H9 (cell line): ENCODE data around the gene SST. TPM values are rescaled to one million over a fixed set of nuclear protein-coding genes. Genes with fewer than 3 reads are reported as not detected.

Experiments
- DNase-seq: peaks from one replicate; pipeline ENCODE4 v3.0.0-alpha.2; 2017
- H2AFZ ChIP-seq: one replicate; pipeline ENCODE4 v1.6.1; 2013; ENCODE audit warnings: mild to moderate bottlenecking, low read length, control low read depth, moderate library complexity
- H2AK5ac ChIP-seq: 2 replicates; pipeline ENCODE4 v1.6.1; 2013; ENCODE audit warnings: low read length, control low read depth, mixed read lengths; ENCODE audit not compliant: insufficient read length
- H2BK120ac ChIP-seq: one replicate; pipeline ENCODE4 v1.6.1; 2013; ENCODE audit warnings: low read depth, mild to moderate bottlenecking, low read length, control low read depth, inconsistent platforms; ENCODE audit not compliant: poor library complexity, severe bottlenecking
- H2BK12ac ChIP-seq: 2 replicates; pipeline ENCODE4 v1.6.1; 2013; ENCODE audit warnings: low read length, control low read depth, mixed read lengths, low read depth; ENCODE audit not compliant: insufficient read length
- H2BK15ac ChIP-seq: 2 replicates; pipeline ENCODE4 v1.6.1; 2013; ENCODE audit warnings: low read depth, low read length, control low read depth
- H2BK20ac ChIP-seq: one replicate; pipeline ENCODE4 v1.6.1; 2013; ENCODE audit warnings: low read depth, mild to moderate bottlenecking, low read length, control low read depth, inconsistent platforms; ENCODE audit not compliant: poor library complexity, severe bottlenecking
- H2BK5ac ChIP-seq: 2 replicates; pipeline ENCODE4 v1.6.1; 2013; ENCODE audit warnings: low read length, control low read depth, mixed read lengths; ENCODE audit not compliant: insufficient read length
- H3K14ac ChIP-seq: 2 replicates; pipeline ENCODE4 v1.6.1; 2013; ENCODE audit warnings: low read length, control low read depth; ENCODE audit not compliant: insufficient read depth
- H3K18ac ChIP-seq: 2 replicates; pipeline ENCODE4 v1.6.1; 2013; ENCODE audit warnings: low read depth, mild to moderate bottlenecking, mixed read lengths, low read length, control low read depth; ENCODE audit not compliant: insufficient read length
- H3K23ac ChIP-seq: 2 replicates; pipeline ENCODE4 v1.6.1; 2013; ENCODE audit warnings: low read length, control low read depth, mixed read lengths, low read depth; ENCODE audit not compliant: insufficient read length
- H3K23me2 ChIP-seq: 2 replicates; pipeline ENCODE4 v1.6.1; 2013; ENCODE audit warnings: low read depth, mild to moderate bottlenecking, mixed read lengths, low read length, control low read depth; ENCODE audit not compliant: insufficient read length, poor library complexity, severe bottlenecking
- H3K27ac ChIP-seq: 2 replicates; pipeline ENCODE4 v1.5.1; 2013; ENCODE audit warnings: low read length, control low read depth, mixed read lengths, low read depth; ENCODE audit not compliant: insufficient read length
- H3K27me3 ChIP-seq: 2 replicates; pipeline ENCODE4 v1.6.1; 2013; ENCODE audit warnings: low read length, control low read depth, inconsistent platforms; ENCODE audit not compliant: insufficient read depth
- H3K4ac ChIP-seq: 2 replicates; pipeline ENCODE4 v1.6.1; 2013; ENCODE audit warnings: low read depth, mild to moderate bottlenecking, control low read depth, inconsistent platforms, low read length, moderate library complexity
- H3K4me1 ChIP-seq: 2 replicates; pipeline ENCODE4 v1.6.1; 2013; ENCODE audit warnings: low read length, control low read depth, inconsistent platforms; ENCODE audit not compliant: insufficient read depth
- H3K4me2 ChIP-seq: 2 replicates; pipeline ENCODE4 v1.6.1; 2013; ENCODE audit warnings: low read length, control low read depth, mixed read lengths; ENCODE audit not compliant: insufficient read length, insufficient read depth
- H3K56ac ChIP-seq: 2 replicates; pipeline ENCODE4 v1.6.1; 2013; ENCODE audit warnings: low read depth, mild to moderate bottlenecking, mixed read lengths, low read length, control low read depth; ENCODE audit not compliant: insufficient read length
- H3K79me1 ChIP-seq: 2 replicates; pipeline ENCODE4 v1.6.1; 2013; ENCODE audit warnings: low read depth, mild to moderate bottlenecking, moderate library complexity, low read length, control low read depth, inconsistent platforms; ENCODE audit not compliant: insufficient read depth, poor library complexity, severe bottlenecking
- H3K79me2 ChIP-seq: 2 replicates; pipeline ENCODE4 v1.6.1; 2013; ENCODE audit warnings: low read length, control low read depth, inconsistent platforms; ENCODE audit not compliant: insufficient read depth
- H3K9ac ChIP-seq: 2 replicates; pipeline ENCODE4 v1.6.1; 2013; ENCODE audit warnings: low read length, control low read depth, mixed read lengths; ENCODE audit not compliant: insufficient read length; ENCODE audit errors: extremely low read depth
- H3K9me3 ChIP-seq: one replicate; pipeline ENCODE4 v1.6.1; 2013; ENCODE audit warnings: low read depth, low read length, inconsistent platforms; ENCODE audit not compliant: control insufficient read depth
- H3T11ph ChIP-seq: one replicate; pipeline ENCODE4 v1.6.1; 2013; ENCODE audit warnings: mild to moderate bottlenecking, low read length, control low read depth, inconsistent platforms
- H4K20me1 ChIP-seq: one replicate; pipeline ENCODE4 v1.6.1; 2013; ENCODE audit not compliant: control insufficient read depth, insufficient read length, insufficient read depth
- H4K5ac ChIP-seq: 2 replicates; pipeline ENCODE4 v1.6.1; 2013; ENCODE audit warnings: low read depth, mild to moderate bottlenecking, mixed read lengths, low read length, control low read depth; ENCODE audit not compliant: insufficient read length
- H4K8ac ChIP-seq: replicated peaks from 2 replicates; pipeline ENCODE4 v1.6.1; 2013; ENCODE audit warnings: low read length, control low read depth, mixed read lengths, low read depth; ENCODE audit not compliant: insufficient read length
- H4K91ac ChIP-seq: 2 replicates; pipeline ENCODE4 v1.6.1; 2013; ENCODE audit warnings: low read depth, mild to moderate bottlenecking, moderate library complexity, mixed read lengths, low read length, control low read depth; ENCODE audit not compliant: insufficient read length
- H3K27ac Mint-ChIP-seq, 3 experiments: 2 replicates in 2 of 3; 3 replicates in 1 of 3; pipeline ENCODE4 v1.8.0; 2020 to 2021; ENCODE audit warnings: mixed read lengths in 3 of 3, mild to moderate bottlenecking in 1 of 3, moderate library complexity in 1 of 3
- H3K27me3 Mint-ChIP-seq: 2 replicates; pipeline ENCODE4 v1.8.0; 2021; ENCODE audit warnings: low read depth, mild to moderate bottlenecking, moderate library complexity, mixed read lengths
- H3K36me3 Mint-ChIP-seq, 3 experiments: 2 replicates in 2 of 3; 3 replicates in 1 of 3; pipeline ENCODE4 v1.8.0; 2020 to 2021; ENCODE audit warnings: low read depth in 3 of 3, mixed read lengths in 3 of 3; ENCODE audit not compliant: insufficient read depth in 1 of 3
- H3K4me1 Mint-ChIP-seq, 2 experiments: 2 replicates each; pipeline ENCODE4 v1.8.0; 2020; ENCODE audit warnings: mixed read lengths in 2 of 2
- H3K4me3 Mint-ChIP-seq, 2 experiments: 2 replicates in 1 of 2; 3 replicates in 1 of 2; pipeline ENCODE4 v1.8.0; 2020 to 2021; ENCODE audit warnings: mild to moderate bottlenecking in 2 of 2, mixed read lengths in 2 of 2, moderate library complexity in 1 of 2
- H3K9me3 Mint-ChIP-seq, 2 experiments: 2 replicates in 1 of 2; 3 replicates in 1 of 2; pipeline ENCODE4 v1.8.0; 2020; ENCODE audit warnings: mild to moderate bottlenecking in 2 of 2, mixed read lengths in 2 of 2, moderate library complexity in 1 of 2
- WGBS: extraction: QIAGEN DNeasy Blood & Tissue Kit; methylation state at CpG from one replicate; pipeline ENCODE4 v1.1.7; 2013; ENCODE audit warnings: missing lambda C conversion rate, low lambda C conversion rate, mixed read lengths; ENCODE audit not compliant: insufficient read length; ENCODE audit errors: extremely low coverage; 5-methylcytosine and 5-hydroxymethylcytosine counted together
- total RNA-seq: library from RNA; stranded (reverse); gene quantifications from 2 replicates; pipeline ENCODE4 v1.2.1, GENCODE V29; 2021
- TF ChIP-seq, protein P1 (sequence below): fragments of 200-600 bp; sonication (generic); conservative IDR thresholded peaks from 3 replicates; pipeline ENCODE4 v1.8.0; 2021; ENCODE audit warnings: antibody characterized with exemption, mild to moderate bottlenecking

Gene SST
- total RNA-seq, 1 experiment from 2014 or later: not detected

DNA sequence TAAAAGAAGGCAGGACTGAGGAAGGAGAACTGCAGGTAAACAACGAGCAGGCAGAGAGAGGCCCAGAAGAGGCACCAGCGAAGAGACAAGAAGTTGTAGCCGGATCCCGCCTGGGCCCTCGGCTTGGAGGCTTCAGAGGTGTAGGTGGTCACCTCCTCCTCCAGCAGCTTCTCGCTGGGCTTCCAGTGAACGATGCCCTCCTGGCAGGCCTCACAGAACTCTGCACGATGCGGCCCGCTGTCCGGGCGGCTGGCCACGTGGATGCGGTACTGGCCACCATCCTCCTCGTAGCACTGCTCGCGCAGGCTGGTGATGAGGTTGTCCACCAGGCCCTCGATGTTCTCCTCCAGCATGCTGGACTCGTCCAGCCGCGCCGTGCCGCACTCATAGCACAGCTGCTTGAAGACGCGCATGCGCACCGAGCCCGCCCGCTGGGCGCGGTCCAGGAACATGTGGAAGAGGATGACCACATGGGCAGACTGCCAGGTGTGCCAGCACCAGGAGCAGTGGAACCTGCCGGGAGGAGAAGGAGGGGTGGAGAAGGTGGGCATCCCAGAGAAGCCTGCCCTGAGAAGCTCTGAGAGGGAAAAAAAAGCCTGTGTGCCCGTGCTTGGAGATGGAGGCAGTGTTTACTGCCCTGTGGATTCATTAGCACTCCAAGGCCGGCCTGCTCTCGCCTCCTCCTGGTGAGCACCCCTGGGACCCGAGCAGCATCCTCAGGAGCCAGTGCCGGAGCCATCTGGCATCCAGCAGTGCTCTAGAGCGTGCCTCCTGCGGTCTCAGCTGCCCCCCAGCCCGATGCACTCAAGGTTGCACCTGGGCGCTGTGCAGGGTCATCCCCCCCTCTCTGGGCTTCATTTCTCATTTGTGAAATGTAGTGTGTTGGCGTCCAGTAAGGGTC, 28.6 kb upstream of the SST start:
- H3K9me3 ChIP-seq: no peaks in the 10 kb centered on the region
- H4K5ac ChIP-seq: no peak overlapping the region
- no peak overlapping the region for H2AK5ac ChIP-seq
- H3K27ac Mint-ChIP-seq: peak overlapping the region in 1 of 3 experiments; percentile 72; a peak in 1 of 7 replicates
- no peak overlapping the region for H3K23ac ChIP-seq
- WGBS: no CpG with 5 or more reads among the region's 42 CpGs
- no peak overlapping the region for H3K27ac ChIP-seq
- no peak overlapping the region for H3K4me2 ChIP-seq
- H4K91ac ChIP-seq: no peak overlapping the region
- no peak overlapping the region for H2AFZ ChIP-seq
- no peaks in the 10 kb centered on the region for H3K23me2 ChIP-seq
- H4K20me1 ChIP-seq: no peaks in the 10 kb centered on the region
- no peak overlapping the region for H2BK12ac ChIP-seq
- no peak overlapping the region for H2BK5ac ChIP-seq
- H2BK20ac ChIP-seq: no peak overlapping the region
- no peaks in the 10 kb centered on the region for H3K27me3 ChIP-seq
- H3K79me2 ChIP-seq: no peaks in the 10 kb centered on the region
- no peak overlapping the region for H4K8ac ChIP-seq
- no peaks in the 10 kb centered on the region for H3K4me1 Mint-ChIP-seq
- no peak overlapping the region for H2BK120ac ChIP-seq
- H3K4me3 Mint-ChIP-seq: no peak overlapping the region
- H3K36me3 Mint-ChIP-seq: no peaks in the 10 kb centered on the region
- H3K9me3 Mint-ChIP-seq: no peaks in the 10 kb centered on the region; a peak in 2 of 5 replicates
- H3K18ac ChIP-seq: no peak overlapping the region
- H3K27me3 Mint-ChIP-seq: peaks cover 12% of the 10 kb centered on the region
- H3T11ph ChIP-seq: no peak overlapping the region
- no peak overlapping the region for H3K4ac ChIP-seq
- H3K79me1 ChIP-seq: no peaks in the 10 kb centered on the region
- H3K4me1 ChIP-seq: no peaks in the 10 kb centered on the region
- no peak overlapping the region for H3K56ac ChIP-seq
- no peak overlapping the region for H3K14ac ChIP-seq
- H3K9ac ChIP-seq: no peak overlapping the region
- H2BK15ac ChIP-seq: no peak overlapping the region
- TF ChIP-seq, protein P1, sequence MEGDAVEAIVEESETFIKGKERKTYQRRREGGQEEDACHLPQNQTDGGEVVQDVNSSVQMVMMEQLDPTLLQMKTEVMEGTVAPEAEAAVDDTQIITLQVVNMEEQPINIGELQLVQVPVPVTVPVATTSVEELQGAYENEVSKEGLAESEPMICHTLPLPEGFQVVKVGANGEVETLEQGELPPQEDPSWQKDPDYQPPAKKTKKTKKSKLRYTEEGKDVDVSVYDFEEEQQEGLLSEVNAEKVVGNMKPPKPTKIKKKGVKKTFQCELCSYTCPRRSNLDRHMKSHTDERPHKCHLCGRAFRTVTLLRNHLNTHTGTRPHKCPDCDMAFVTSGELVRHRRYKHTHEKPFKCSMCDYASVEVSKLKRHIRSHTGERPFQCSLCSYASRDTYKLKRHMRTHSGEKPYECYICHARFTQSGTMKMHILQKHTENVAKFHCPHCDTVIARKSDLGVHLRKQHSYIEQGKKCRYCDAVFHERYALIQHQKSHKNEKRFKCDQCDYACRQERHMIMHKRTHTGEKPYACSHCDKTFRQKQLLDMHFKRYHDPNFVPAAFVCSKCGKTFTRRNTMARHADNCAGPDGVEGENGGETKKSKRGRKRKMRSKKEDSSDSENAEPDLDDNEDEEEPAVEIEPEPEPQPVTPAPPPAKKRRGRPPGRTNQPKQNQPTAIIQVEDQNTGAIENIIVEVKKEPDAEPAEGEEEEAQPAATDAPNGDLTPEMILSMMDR: no peak
- DNase-seq: no peak
